Measurements from ENCODE around the gene CASP1. TPM values are rescaled to one million over a fixed set of nuclear protein-coding genes. Genes with fewer than 3 reads are reported as not detected.
A peak's percentile ranks its signal among the peaks of the same experiment; 100 is the strongest.
"Not testable (repeated sequence)": the region's sequence is repeated elsewhere in the genome, so short reads cannot be mapped to it uniquely, and the experiment has no call there.

Gene CASP1
- total and polyA plus RNA-seq, 9 donors, result 6.3 to 19.6 (median 9.9) TPM

- no peak overlapping the region for H3K27ac ChIP-seq (ENCODE audit: low read length)
- H3K9me3 ChIP-seq (replicated peaks; ENCODE audit: control insufficient read depth, low read depth, low read length), result no peaks in the 10 kb centered on the region
- no peaks in the 10 kb centered on the region for H3K27me3 ChIP-seq (ENCODE audit: control insufficient read depth, insufficient read depth, low read length)
- no peak overlapping the region for H3K4me3 ChIP-seq (ENCODE audit: low read length)
- H3K36me3 ChIP-seq (ENCODE audit: control insufficient read depth, insufficient read depth, low read length), result no peaks in the 10 kb centered on the region
- H3K4me1 ChIP-seq (ENCODE audit: control insufficient read depth, insufficient read depth, low read length), result peaks cover 4% of the 10 kb centered on the region
- 20% methylated on average over 1 of the region's 8 CpGs for WGBS (ENCODE audit: insufficient coverage)
- peak; percentile 85 for DNase-seq
Observed at GRCh38 chr11:105046898-105047579, 12.1 kb upstream of the CASP1 start.

DNA sequence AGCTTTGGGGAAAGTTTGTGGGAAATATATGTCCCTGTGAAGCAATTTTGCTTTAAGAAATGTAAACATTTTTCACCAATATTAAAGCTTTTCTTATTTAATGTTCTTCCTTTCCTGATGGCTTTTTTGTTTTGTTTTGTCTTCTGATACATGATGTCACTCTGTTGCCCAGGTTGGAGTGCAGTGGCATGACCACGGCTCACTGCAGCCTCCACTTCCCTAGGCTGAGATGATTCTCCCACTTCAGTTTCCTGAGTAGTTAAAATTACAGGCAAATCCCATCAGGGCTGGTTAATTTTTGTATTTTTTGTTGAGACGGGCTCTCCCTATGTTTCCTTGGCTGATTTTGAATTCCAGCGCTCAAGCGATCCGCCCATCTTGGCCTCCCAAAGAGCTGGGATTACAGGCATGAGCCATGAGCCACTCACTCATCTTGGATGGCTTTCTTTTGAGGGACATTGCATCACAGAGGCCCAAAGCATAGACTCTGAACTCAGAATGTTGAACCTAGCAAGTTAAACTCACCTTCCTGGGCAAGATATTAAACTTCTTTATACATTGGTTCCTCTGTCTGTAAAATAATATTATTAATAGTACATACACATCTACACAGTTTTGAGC is 10.8 kb upstream of the CASP1 start:
- DNase-seq, result no peak
- peaks cover 4% of the 10 kb centered on the region for H3K4me1 ChIP-seq (ENCODE audit: control insufficient read depth, insufficient read depth, low read length)
- no peaks in the 10 kb centered on the region for H3K36me3 ChIP-seq (ENCODE audit: control insufficient read depth, insufficient read depth, low read length)
- no peak overlapping the region for H3K4me3 ChIP-seq (ENCODE audit: low read length)
- no peaks in the 10 kb centered on the region for H3K27me3 ChIP-seq (ENCODE audit: control insufficient read depth, insufficient read depth, low read length)
- H3K9me3 ChIP-seq (replicated peaks; ENCODE audit: control insufficient read depth, low read depth, low read length), result no peaks in the 10 kb centered on the region
- 100% methylated on average over 1 of the region's 5 CpGs for whole genome bisulfite sequencing (ENCODE audit: insufficient coverage)
- H3K27ac ChIP-seq (ENCODE audit: low read length), result peak overlapping the region; percentile 9

- peak; percentile 87 for DNase-seq
- H3K27ac ChIP-seq (ENCODE audit: low read length), result peak within 1 kb of the TSS; percentile 74
- H3K4me1 ChIP-seq (ENCODE audit: control insufficient read depth, insufficient read depth, low read length); H3K36me3 ChIP-seq (ENCODE audit: control insufficient read depth, insufficient read depth, low read length); H3K27me3 ChIP-seq (ENCODE audit: control insufficient read depth, insufficient read depth, low read length); H3K9me3 ChIP-seq (replicated peaks; ENCODE audit: control insufficient read depth, low read depth, low read length): not testable (repeated sequence)
- 64% methylated on average over 1 of the region's 5 CpGs for WGBS (ENCODE audit: insufficient coverage)
- peak within 1 kb of the TSS; percentile 37 for H3K4me3 ChIP-seq (ENCODE audit: low read length)
Observed at GRCh38 chr11:105044557-105045524, 9.9 kb upstream of the CASP1 start, which contains the start of gene CARD16. CARD16 (minus strand) TSS chr11:105045335; CDS start chr11:105045297, 38 bp downstream.

DNA sequence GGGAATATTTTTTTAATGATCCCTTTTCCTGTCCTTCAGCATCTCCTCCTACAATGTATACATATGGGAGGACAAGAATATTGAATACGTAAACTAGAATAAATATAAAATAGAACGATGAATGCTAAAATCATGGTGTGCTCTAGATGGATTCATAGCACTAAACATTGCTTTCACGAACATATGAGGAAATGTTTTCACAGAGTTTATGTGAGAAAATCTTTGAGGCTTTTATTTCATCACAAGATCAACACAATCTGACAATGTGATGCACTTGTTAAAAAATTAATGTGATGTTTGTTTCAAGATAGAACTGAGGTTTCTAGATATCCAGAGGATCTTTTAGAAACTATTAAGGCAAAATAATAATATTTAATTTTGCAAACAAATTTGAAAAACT is 7.2 kb upstream of the CASP1 start:
- Histone ChIP-seq H3K9me3 (replicated peaks; ENCODE audit: control insufficient read depth, low read depth, low read length) (peaks cover 6% of the 10 kb centered on the region), H3K4me3 (ENCODE audit: low read length) (no peak overlapping the region), H3K4me1 (ENCODE audit: control insufficient read depth, insufficient read depth, low read length) (peaks cover 4% of the 10 kb centered on the region), H3K36me3 (ENCODE audit: control insufficient read depth, insufficient read depth, low read length) (no peaks in the 10 kb centered on the region), H3K27ac (ENCODE audit: low read length) (no peak overlapping the region), H3K27me3 (ENCODE audit: control insufficient read depth, insufficient read depth, low read length) (no peaks in the 10 kb centered on the region)
- no CpG with 5 or more reads among the region's 3 CpGs for WGBS (ENCODE audit: insufficient coverage)
- no peak for DNase-seq

GRCh38 chr11:105040703-105041102 is 5.8 kb upstream of the CASP1 start:
- peaks cover 7% of the 10 kb centered on the region for H3K9me3 ChIP-seq (replicated peaks; ENCODE audit: control insufficient read depth, low read depth, low read length)
- H3K4me3 ChIP-seq (ENCODE audit: low read length), result no peak overlapping the region
- no CpG with 5 or more reads among the region's 2 CpGs for WGBS (ENCODE audit: insufficient coverage)
- no peak for DNase-seq
- peaks cover 3% of the 10 kb centered on the region for H3K4me1 ChIP-seq (ENCODE audit: control insufficient read depth, insufficient read depth, low read length)
- H3K27ac ChIP-seq (ENCODE audit: low read length), result no peak overlapping the region
- H3K36me3 ChIP-seq (ENCODE audit: control insufficient read depth, insufficient read depth, low read length), result no peaks in the 10 kb centered on the region
- H3K27me3 ChIP-seq (ENCODE audit: control insufficient read depth, insufficient read depth, low read length), result no peaks in the 10 kb centered on the region

- DNase-seq; H3K4me1 ChIP-seq (ENCODE audit: control insufficient read depth, insufficient read depth, low read length); H3K27me3 ChIP-seq (ENCODE audit: control insufficient read depth, insufficient read depth, low read length); H3K9me3 ChIP-seq (replicated peaks; ENCODE audit: control insufficient read depth, low read depth, low read length); H3K36me3 ChIP-seq (ENCODE audit: control insufficient read depth, insufficient read depth, low read length): not testable (repeated sequence)
- H3K27ac ChIP-seq (ENCODE audit: low read length), result peak overlapping the region; percentile 85
- 57% methylated on average over 1 of the region's 2 CpGs for WGBS (ENCODE audit: insufficient coverage)
- H3K4me3 ChIP-seq (ENCODE audit: low read length), result peak overlapping the region; percentile 26
Observed at GRCh38 chr11:105034388-105034787, 556 bp downstream of the CASP1 start.

GRCh38 chr11:105033781-105034180 is 1.2 kb downstream of the CASP1 start:
- Histone ChIP-seq H3K4me1 (ENCODE audit: control insufficient read depth, insufficient read depth, low read length) (no peaks in the 10 kb centered on the region), H3K27ac (ENCODE audit: low read length) (no peak overlapping the region), H3K27me3 (ENCODE audit: control insufficient read depth, insufficient read depth, low read length) (no peaks in the 10 kb centered on the region), H3K36me3 (ENCODE audit: control insufficient read depth, insufficient read depth, low read length) (peaks cover 3% of the 10 kb centered on the region), H3K4me3 (ENCODE audit: low read length) (no peak overlapping the region), H3K9me3 (replicated peaks; ENCODE audit: control insufficient read depth, low read depth, low read length) (peaks cover 7% of the 10 kb centered on the region)
- WGBS (ENCODE audit: insufficient coverage), result no CpG with 5 or more reads among the region's 1 CpG
- DNase-seq, result no peak

- H3K4me3 ChIP-seq (ENCODE audit: low read length), result no peak overlapping the region
Observed at GRCh38 chr11:105033343-105033742, 1.6 kb downstream of the CASP1 start.

GRCh38 chr11:105032495-105032894 is 2.4 kb downstream of the CASP1 start:
- H3K36me3 ChIP-seq (ENCODE audit: control insufficient read depth, insufficient read depth, low read length), result peaks cover 3% of the 10 kb centered on the region
- WGBS (ENCODE audit: insufficient coverage), result 80% methylated on average over 1 of the region's 2 CpGs
- no peak overlapping the region for H3K27ac ChIP-seq (ENCODE audit: low read length)
- no peak overlapping the region for H3K4me3 ChIP-seq (ENCODE audit: low read length)
- peaks cover 4% of the 10 kb centered on the region for H3K9me3 ChIP-seq (replicated peaks; ENCODE audit: control insufficient read depth, low read depth, low read length)
- no peaks in the 10 kb centered on the region for H3K4me1 ChIP-seq (ENCODE audit: control insufficient read depth, insufficient read depth, low read length)
- no peaks in the 10 kb centered on the region for H3K27me3 ChIP-seq (ENCODE audit: control insufficient read depth, insufficient read depth, low read length)
- DNase-seq, result peak; percentile 30

More at GRCh38 chr11:105033343-105033742, 1.6 kb downstream of the CASP1 start:
- WGBS (ENCODE audit: insufficient coverage), result no CpG with 5 or more reads among the region's 3 CpGs
- Histone ChIP-seq H3K9me3 (replicated peaks; ENCODE audit: control insufficient read depth, low read depth, low read length) (peaks cover 7% of the 10 kb centered on the region), H3K4me1 (ENCODE audit: control insufficient read depth, insufficient read depth, low read length) (no peaks in the 10 kb centered on the region), H3K27ac (ENCODE audit: low read length) (no peak overlapping the region), H3K27me3 (ENCODE audit: control insufficient read depth, insufficient read depth, low read length) (no peaks in the 10 kb centered on the region), H3K36me3 (ENCODE audit: control insufficient read depth, insufficient read depth, low read length) (peaks cover 3% of the 10 kb centered on the region)
- DNase-seq, result no peak

DNA sequence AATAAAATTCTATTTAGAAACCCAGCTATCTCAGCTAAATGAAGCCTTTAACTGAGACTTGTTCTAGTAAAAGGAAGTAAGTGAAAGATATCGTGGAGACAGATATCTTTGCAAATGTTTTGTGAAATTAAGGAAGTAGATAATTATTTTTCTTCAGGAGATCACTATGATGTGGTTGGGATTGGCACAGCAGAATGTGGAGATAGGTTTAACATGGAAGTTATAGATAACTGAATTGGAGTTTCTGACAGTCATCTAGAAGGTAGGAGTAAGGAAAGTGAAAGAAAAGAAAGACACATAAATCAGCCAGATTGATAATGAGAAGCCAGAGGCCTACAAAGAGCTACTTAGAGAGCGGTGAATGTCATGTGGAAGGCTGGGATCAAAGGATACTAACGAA is 7.3 kb downstream of the CASP1 start:
- Histone ChIP-seq H3K4me3 (ENCODE audit: low read length) (no peak overlapping the region), H3K27me3 (ENCODE audit: control insufficient read depth, insufficient read depth, low read length) (no peaks in the 10 kb centered on the region), H3K27ac (ENCODE audit: low read length) (no peak overlapping the region), H3K36me3 (ENCODE audit: control insufficient read depth, insufficient read depth, low read length) (peaks cover 3% of the 10 kb centered on the region), H3K9me3 (replicated peaks; ENCODE audit: control insufficient read depth, low read depth, low read length) (no peaks in the 10 kb centered on the region), H3K4me1 (ENCODE audit: control insufficient read depth, insufficient read depth, low read length) (no peaks in the 10 kb centered on the region)
- DNase-seq, result no peak
- 89% methylated on average over 1 of the region's 3 CpGs for WGBS (ENCODE audit: insufficient coverage)

Data from muscle of leg (tissue), 11 donors.